Gastrocnemius medialis (tissue), 4 donors: Measurements from ENCODE around the gene ZNF239. TPM values are rescaled to one million over a fixed set of nuclear protein-coding genes. Genes with fewer than 3 reads are reported as not detected.

Source experiments
- ATAC-seq, 2 donors: fragments of 150-250 bp; one replicate each; pipeline ENCODE4 v1.9.1; 2016
- DNase-seq, 2 donors: peaks; one replicate each; pipeline ENCODE4 v3.0.0-alpha.2; 2019
- H3K27ac ChIP-seq, 4 donors: fragments of 200-600 bp; sonication (generic); 1 replicate in 1 of 4; 2 replicates in 3 of 4; pipeline ENCODE4 v1.5.1; 2016 to 2018; ENCODE audit warnings: mild to moderate bottlenecking in 2 of 4, moderate library complexity in 1 of 4
- H3K27me3 ChIP-seq, 3 donors: fragments of 200-600 bp; sonication (generic) in 2 of 3; 1 replicate in 1 of 3; 2 replicates in 2 of 3; pipeline versions ENCODE4 v1.5.1 to v1.6.0; 2016 to 2019; ENCODE audit warnings: mild to moderate bottlenecking in 1 of 3, moderate library complexity in 1 of 3
- H3K36me3 ChIP-seq, 2 donors: fragments of 200-600 bp; sonication (generic) in 1 of 2; one replicate each; pipeline ENCODE4 v1.5.1; 2017 to 2018
- H3K4me1 ChIP-seq, 2 donors: fragments of 200-600 bp; sonication (generic) in 1 of 2; one replicate each; pipeline ENCODE4 v1.5.1; 2016 to 2017; ENCODE audit warnings: mild to moderate bottlenecking in 2 of 2
- H3K4me3 ChIP-seq, 4 donors: fragments of 200-600 bp; sonication (generic) in 3 of 4; 1 replicate in 1 of 4; 2 replicates in 3 of 4; pipeline ENCODE4 v1.5.1; 2016 to 2019; ENCODE audit warnings: mild to moderate bottlenecking in 2 of 4
- H3K9me3 ChIP-seq, 3 donors: fragments of 200-600 bp; sonication (generic) in 2 of 3; 1 replicate in 1 of 3; 2 replicates in 2 of 3; pipeline ENCODE4 v1.5.1; 2016 to 2019
- CTCF ChIP-seq, 5 experiments: fragments of 450-650 bp in 3 of 5; fragments of 200-600 bp in 2 of 5; sonication (generic) in 2 of 5; IDR thresholded peaks in 4 of 5; conservative IDR thresholded peaks in 1 of 5; 1 replicate in 4 of 5; 2 replicates in 1 of 5; pipeline ENCODE4 v1.5.1; 2016 to 2019; ENCODE audit warnings: antibody characterized with exemption in 5 of 5, mild to moderate bottlenecking in 3 of 5, moderate library complexity in 3 of 5
- POLR2A ChIP-seq, 2 donors: fragments of 450-650 bp; IDR thresholded peaks; one replicate each; pipeline ENCODE4 v1.6.1; 2017; ENCODE audit warnings: antibody characterized with exemption in 2 of 2, mild to moderate bottlenecking in 2 of 2, moderate library complexity in 2 of 2
- in situ Hi-C, 4 donors: fragments of 200-750 bp; cut with MboI; loops; one replicate each; pipeline versions ENCODE4 v1.15.0 to v1.8.0; 2017; ENCODE audit warnings: low sequenced_read_pairs in 4 of 4
- intact Hi-C: fragments of 100-400 bp; cut with DNase I; formaldehyde crosslinking; loops from one replicate; pipeline ENCODE4 v1.15.1; 2023; ENCODE audit warnings: low total_unique reads
- total RNA-seq, 4 donors: library from RNA; depleted of rRNA; stranded (reverse); fragments of >200 nt; gene quantifications; one replicate each; pipeline versions ENCODE4 v1.1.0 to v1.2.3, GENCODE V29; 2016

Gene ZNF239
- total RNA-seq, 4 donors from 2014 or later, result 2.0 to 4.3 (median 3.2) TPM

GRCh38 chr10:43585046-43585445 lies 10.6 kb upstream of the ZNF239 start:
- intact Hi-C loops, result no loop called here
- Histone ChIP-seq H3K27me3 (no peaks in the 10 kb centered on the region), H3K4me3 (no peak overlapping the region), H3K27ac (no peak overlapping the region), H3K36me3 (no peaks in the 10 kb centered on the region), H3K9me3 (no peaks in the 10 kb centered on the region), H3K4me1 (no peaks in the 10 kb centered on the region)
- no peak for TF ChIP-seq POLR2A (IDR thresholded peaks at IDR 0.05)
- TF ChIP-seq CTCF (IDR thresholded peaks at IDR 0.05 in 4 of 5, conservative IDR thresholded peaks at IDR 0.05 in 1 of 5), result no peak
- in situ Hi-C loops, result no loop called here
- no peak for ATAC-seq
- no peak for DNase-seq

- TF ChIP-seq POLR2A (IDR thresholded peaks at IDR 0.05) (no peak), CTCF (IDR thresholded peaks at IDR 0.05 in 4 of 5, conservative IDR thresholded peaks at IDR 0.05 in 1 of 5) (no peak)
- H3K9me3 ChIP-seq, result no peaks in the 10 kb centered on the region
- in situ Hi-C loops, result no loop called here
- no peaks in the 10 kb centered on the region for H3K4me1 ChIP-seq
- DNase-seq (no peak), ATAC-seq (no peak)
- no peaks in the 10 kb centered on the region for H3K27me3 ChIP-seq
- H3K36me3 ChIP-seq, result no peaks in the 10 kb centered on the region
- H3K27ac ChIP-seq, result no peak overlapping the region
- intact Hi-C loops, result no loop called here
- H3K4me3 ChIP-seq, result no peak overlapping the region
These were observed 9.6 kb upstream of the ZNF239 start for GRCh38 chr10:43584051-43584450.

- no peak for ATAC-seq
These were observed 2.2 kb upstream of the ZNF239 start for GRCh38 chr10:43576580-43576979.

GRCh38 chr10:43576062-43576461 lies 1.6 kb upstream of the ZNF239 start:
- in situ Hi-C loops (no loop called here), intact Hi-C loops (no loop called here)
- ATAC-seq (no peak), DNase-seq (no peak)
- H3K27me3 ChIP-seq, result no peaks in the 10 kb centered on the region
- no peak overlapping the region for H3K27ac ChIP-seq
- H3K4me1 ChIP-seq, result peaks cover 10 to 11% of the 10 kb centered on the region in 2 donors
- H3K9me3 ChIP-seq, result no peaks in the 10 kb centered on the region
- TF ChIP-seq CTCF (IDR thresholded peaks at IDR 0.05 in 4 of 5, conservative IDR thresholded peaks at IDR 0.05 in 1 of 5) (no peak), POLR2A (IDR thresholded peaks at IDR 0.05) (no peak)
- no peak overlapping the region for H3K4me3 ChIP-seq
- H3K36me3 ChIP-seq, result no peaks in the 10 kb centered on the region

More at GRCh38 chr10:43576580-43576979, 2.2 kb upstream of the ZNF239 start:
- H3K9me3 ChIP-seq, result no peaks in the 10 kb centered on the region
- H3K27me3 ChIP-seq, result no peaks in the 10 kb centered on the region
- intact Hi-C loops, result no loop called here
- no peak overlapping the region for H3K27ac ChIP-seq
- in situ Hi-C loops, result no loop called here
- TF ChIP-seq CTCF (IDR thresholded peaks at IDR 0.05 in 4 of 5, conservative IDR thresholded peaks at IDR 0.05 in 1 of 5) (no peak), POLR2A (IDR thresholded peaks at IDR 0.05) (no peak)
- no peak overlapping the region for H3K4me3 ChIP-seq
- peaks cover 10 to 11% of the 10 kb centered on the region in 2 donors for H3K4me1 ChIP-seq
- no peaks in the 10 kb centered on the region for H3K36me3 ChIP-seq
- DNase-seq, result no peak

- intact Hi-C loops, result loop anchor here (1.0 to 2.0 kb wide), 3 partner anchors 31 to 178 kb away; partner anchors contain the start of genes ZNF32 and ZNF485
- ATAC-seq (no peak), DNase-seq (no peak)
- no peak for TF ChIP-seq CTCF (IDR thresholded peaks at IDR 0.05 in 4 of 5, conservative IDR thresholded peaks at IDR 0.05 in 1 of 5)
- no peak for TF ChIP-seq POLR2A (IDR thresholded peaks at IDR 0.05)
- H3K9me3 ChIP-seq, result no peaks in the 10 kb centered on the region
- peaks cover 10 to 11% of the 10 kb centered on the region in 2 donors for H3K4me1 ChIP-seq
- H3K4me3 ChIP-seq, result peak overlapping the region; percentile 58 to 77 (median 72)
- in situ Hi-C loops, result no loop called here
- no peaks in the 10 kb centered on the region for H3K36me3 ChIP-seq
- peak overlapping the region; percentile 62 to 78 (median 72) for H3K27ac ChIP-seq
- H3K27me3 ChIP-seq, result no peaks in the 10 kb centered on the region
These were observed 490 bp upstream of the ZNF239 start for GRCh38 chr10:43574906-43575305.
